Stimulated activated CD4-positive, alpha-beta T cell treated with anti-CD3 and anti-CD28 coated beads, Interleukin-1b, Interleukin-23, amount 100 ng/mL, for 1 hour (primary cell): ENCODE data around the gene MRAP.
A peak's percentile ranks its signal among the peaks of the same experiment; 100 is the strongest.

ENCODE experiments used
- DNase-seq, 2 donors: peaks; one replicate each; pipeline ENCODE4 v3.0.0-alpha.2; 2020; ENCODE audit warnings: low read depth in 2 of 2

MRAP gene

DNA sequence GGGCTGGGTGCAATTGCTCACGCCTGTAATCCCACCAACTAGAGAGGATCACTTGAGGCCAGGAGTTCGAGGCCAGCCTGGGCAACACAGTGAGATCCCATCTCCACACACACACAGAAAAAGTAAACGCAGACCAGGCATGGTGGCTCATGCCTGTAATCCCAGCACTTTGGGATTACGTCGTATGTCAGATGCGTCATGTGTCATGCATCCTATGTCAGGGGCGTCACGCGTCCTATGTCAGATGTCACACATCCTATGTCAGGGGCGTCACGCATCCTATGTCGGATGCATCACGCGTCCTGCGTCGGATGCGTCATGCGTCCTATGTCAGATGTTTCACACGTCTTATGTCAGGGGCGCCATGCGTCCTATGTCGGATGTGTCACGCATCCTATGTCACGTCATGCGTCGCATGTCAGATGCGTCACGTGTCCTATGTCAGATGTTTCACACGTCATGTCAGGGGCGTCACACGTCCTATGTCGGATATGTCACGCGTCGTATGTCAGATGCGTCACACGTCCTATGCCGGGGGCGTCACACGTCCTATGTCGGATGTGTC is 1.5 kb downstream of the MRAP start:
- no peak for DNase-seq

DNA sequence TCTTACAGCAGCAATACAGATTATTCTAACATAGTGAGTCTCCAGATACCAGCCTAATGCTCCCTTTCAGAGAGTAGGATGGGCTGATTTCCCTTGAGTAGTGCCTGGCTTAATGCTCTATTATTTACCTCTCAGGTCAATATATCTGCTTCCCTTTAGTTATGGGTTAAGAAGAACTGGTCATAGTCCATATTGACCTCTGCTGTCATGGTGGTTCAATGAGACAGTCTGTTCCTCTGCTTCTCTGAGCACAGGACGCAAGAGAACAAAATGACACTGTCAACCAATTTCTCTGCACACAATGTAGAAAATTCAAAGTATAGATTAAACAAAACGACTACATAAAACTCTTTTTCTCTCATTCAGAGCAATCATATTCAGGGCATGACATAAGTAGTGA is 2.9 kb downstream of the MRAP start:
- no peak for DNase-seq

DNA sequence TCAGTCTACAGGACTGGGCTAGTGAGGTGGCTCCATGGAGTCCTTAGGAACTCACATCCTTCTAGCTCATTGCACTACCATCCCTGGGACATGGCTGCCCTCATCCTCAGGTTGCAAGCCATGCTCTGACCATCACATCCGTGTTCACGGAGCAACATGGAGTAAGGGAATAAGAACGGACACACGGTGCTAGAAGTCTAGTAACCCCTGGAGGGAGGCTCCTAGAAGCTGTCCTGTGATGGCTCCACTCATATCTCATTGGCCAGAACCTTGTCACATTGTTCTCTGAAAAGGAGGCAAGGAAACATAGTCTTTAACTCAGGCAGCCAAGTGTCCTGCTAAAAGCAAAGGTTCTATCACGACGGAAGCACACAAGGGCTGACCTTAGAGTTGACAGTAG is 3.9 kb downstream of the MRAP start:
- no peak for DNase-seq

DNA sequence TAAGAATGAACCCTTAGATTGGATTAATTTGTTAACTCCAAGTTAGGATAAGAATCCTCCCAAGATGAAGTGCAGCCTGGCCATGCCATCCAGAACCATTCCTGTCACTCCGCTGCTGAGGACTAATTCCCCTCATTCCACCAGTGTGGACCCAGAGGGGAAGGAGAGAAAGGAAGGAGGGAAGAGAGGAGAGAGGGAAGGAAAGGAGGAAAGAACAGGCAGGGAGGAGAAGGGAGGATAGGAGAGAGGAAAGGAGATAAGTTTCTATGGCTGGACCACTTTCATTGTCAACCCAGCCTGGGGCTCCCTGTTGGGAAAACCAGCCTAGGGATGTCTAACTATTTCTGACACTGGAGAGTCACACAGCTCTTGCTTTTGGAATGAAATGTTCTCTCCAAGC is 4.7 kb downstream of the MRAP start:
- no peak for DNase-seq

DNA sequence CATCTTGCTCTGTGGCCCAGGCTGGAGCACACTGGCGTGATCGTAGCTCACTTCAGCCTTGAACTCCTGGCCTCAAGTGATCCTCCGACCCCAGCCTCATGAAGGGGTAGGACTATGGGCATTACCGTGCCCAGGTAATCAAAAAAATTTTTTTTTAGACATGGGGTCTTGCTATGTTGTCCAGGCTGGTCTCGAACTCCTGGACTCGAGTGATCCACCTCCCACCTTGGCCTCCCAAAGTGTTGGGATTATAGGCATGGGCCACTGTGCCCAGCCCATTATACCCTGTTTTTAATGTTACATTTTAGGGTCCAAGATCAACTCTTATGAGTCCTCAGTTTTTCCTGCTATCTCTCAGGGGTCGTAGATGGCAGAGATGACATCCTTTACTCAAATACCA is 6.3 kb downstream of the MRAP start:
- no peak for DNase-seq

DNA sequence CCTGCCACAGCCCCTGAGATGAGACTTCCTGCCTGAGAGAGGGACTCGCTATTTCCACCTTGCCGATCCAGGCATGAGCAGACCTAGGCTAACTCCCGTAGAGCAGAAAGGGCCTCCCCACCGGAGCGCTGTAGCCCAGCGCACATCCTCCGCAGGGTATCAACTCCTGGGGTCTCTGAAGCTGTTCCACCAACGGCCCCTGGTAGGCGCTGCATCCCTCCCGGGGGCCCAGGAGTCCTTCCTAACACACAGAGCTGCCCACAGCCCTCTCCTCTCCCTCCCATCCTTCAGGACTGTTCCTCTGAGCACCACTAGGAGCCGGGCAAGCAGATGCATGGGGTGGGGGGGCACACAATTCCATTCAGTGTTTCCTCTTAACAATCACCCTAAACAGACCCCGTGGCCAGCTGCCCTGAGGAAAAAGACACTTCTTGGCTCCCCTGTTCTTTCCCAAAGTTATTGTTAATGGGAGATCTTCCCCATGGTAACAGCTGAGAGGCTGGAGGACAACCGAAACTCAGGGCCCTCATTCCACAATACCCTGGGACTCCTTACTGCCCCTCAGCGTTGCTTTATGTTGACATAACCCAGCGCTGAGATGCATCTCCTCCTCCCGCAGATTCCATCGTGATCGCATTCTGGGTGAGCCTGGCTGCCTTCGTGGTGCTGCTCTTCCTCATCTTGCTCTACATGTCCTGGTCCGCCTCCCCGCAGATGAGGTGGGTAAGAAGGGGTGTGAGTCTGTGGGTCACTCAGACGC is 7.5 kb downstream of the MRAP start:
- no peak for DNase-seq

DNA sequence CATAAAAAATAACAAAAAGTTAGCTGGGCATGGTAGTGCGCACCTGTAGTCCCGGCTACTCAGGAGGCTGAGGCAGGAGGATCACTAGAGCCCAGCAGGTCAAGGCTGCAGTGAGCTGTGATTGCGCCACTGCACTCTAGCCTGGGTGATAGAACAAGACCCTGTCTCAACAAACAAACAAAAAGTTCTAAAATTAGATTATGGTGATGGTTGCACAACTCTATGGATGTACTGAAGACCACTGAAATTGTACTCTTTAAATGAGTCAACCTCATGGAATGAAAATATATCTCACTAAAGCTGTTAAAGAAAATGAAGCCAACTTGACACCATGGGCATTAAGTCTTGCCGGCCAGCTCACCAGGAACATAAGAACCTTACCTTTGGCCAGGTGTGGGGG is 9.1 kb downstream of the MRAP start:
- no peak for DNase-seq

DNA sequence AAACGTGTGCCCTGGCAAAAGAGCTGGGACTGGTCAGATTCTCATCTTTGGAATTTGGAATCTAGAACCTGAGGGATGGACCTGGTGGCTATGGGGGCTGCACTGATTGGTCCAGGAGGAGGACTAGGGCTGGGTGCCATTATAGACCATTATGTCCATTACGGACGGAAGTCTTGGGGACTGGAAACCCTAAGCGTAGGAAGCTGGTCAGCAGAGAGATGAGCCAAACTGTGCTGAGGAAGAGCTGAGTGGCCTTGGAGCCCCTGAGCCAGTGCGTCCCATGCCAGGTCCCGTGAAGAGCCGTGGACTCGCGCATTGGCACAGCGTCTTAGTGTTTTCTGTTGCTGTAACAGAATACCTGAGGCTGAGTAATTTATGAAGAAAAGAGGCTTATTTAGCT is 10.0 kb downstream of the MRAP start:
- no peak for DNase-seq

DNA sequence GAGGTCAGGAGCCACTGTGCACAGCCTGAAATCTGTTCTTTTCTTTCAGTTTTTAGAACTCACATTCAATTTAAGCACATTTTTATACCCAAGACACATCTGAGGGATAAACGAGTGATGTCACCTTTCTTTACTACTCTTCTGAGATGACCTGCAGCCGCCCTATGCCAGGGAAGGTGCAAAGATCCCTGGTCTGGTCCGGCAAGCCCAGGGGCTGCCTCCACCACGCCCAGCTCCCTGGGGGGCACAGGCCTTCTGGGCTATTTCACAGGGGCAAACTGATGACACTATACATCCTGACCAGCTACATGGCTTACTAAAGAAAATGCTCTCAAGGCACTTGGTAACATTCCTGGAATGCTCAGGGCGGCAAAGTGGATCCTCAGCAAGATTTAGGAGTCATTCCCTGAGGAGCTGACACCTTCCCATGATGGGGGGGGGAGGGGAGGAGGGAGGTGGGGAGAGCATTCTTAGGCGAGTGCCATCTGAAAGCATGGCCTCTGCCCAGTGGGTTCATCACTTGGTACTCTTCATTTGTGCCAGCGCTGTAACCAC is 11.3 kb downstream of the MRAP start:
- no peak for DNase-seq

DNA sequence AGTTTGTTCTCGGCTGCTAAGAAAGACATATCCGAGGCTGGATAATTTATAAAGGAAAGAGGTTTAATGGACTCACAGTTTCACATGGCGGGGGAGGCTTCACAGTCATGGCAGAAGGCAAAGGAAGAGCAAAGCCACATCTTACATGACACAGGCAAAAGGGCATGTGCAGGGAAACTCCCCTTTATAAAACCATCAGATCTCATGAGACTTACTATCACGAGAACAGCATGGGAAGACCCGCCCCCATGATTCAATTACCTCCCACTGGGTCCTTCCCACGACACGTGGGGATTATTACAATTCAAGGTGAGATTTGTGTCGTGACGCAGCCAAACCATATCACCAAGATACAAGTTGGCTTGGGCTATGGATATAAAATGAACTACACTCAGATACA is 12.3 kb downstream of the MRAP start:
- peak in 1 of 2 donors; percentile 2 for DNase-seq

DNA sequence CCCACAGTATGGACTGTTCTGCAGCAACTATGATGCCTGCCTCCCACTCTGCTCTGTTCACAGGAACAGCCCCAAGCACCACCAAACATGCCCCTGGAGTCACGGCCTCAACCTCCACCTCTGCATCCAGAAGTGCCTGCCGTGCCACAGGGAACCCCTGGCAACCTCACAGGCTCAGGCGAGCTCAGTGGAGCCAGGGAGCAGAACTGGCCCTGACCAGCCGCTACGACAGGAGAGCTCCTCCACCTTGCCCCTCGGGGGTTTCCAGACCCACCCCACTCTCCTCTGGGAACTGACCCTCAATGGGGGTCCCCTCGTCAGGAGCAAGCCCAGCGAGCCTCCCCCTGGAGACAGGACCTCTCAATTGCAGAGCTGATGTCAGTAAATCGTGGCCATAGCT is 13.0 kb downstream of the MRAP start:
- no peak for DNase-seq

DNA sequence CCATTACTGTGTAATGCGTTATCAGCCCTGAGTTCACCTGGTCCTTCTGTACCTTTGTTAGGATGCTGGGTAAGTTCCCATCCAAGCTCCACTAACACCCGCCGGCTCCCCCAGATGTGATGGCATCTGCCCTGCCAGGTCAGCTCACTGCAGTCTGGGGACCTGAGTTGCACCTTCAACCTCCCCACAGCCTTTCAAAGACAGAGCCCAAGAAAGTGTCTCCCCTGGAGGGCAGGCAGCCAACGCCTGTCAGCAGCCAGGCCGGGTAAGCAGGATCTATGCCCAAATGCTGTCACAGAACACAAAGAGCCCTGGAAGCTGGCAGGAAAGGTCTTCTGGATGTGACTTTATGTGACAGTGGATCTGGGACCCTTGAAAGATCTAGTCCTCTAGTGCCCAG is 13.7 kb downstream of the MRAP start:
- no peak for DNase-seq

DNA sequence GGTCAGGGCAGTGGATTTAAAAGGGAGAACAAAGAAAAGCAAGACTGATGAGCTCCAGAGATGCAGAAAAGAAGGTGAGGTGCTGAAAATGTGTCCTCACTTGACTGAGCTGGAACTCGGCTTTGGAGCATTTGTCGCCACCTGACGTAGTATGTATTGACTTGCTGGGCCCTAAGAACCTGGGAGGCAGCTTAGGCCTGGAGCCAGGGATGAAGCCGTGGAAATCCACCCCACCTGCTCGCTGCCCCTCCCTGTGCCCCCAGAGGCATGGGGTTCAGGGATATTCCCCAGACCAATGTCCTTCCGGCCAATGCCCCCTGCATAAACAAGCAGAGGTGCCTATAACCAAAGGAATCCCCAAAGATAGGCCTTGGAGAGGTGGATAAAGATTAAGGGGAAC is 14.3 kb downstream of the MRAP start:
- no peak for DNase-seq

DNA sequence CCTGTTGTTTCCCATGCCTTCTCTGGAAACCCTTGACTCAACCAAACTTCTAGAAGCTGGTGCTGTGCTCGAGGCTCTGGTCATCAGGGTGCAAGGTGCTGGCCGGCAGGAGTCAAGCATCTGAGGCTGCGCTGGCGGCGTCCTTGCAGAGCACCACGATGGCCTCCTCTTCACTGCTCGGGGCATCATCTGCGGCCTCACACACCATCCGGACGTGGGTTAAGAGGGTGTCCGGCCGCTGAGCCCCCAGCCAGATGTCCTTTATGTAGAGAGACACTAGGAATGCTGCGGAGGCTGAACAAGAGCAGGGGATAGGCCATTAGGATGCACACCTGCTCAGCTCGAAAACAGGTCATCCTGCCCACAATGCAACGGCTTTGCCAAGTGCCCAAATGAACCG is 16.2 kb downstream of the MRAP start:
- DNase-seq: no peak

DNA sequence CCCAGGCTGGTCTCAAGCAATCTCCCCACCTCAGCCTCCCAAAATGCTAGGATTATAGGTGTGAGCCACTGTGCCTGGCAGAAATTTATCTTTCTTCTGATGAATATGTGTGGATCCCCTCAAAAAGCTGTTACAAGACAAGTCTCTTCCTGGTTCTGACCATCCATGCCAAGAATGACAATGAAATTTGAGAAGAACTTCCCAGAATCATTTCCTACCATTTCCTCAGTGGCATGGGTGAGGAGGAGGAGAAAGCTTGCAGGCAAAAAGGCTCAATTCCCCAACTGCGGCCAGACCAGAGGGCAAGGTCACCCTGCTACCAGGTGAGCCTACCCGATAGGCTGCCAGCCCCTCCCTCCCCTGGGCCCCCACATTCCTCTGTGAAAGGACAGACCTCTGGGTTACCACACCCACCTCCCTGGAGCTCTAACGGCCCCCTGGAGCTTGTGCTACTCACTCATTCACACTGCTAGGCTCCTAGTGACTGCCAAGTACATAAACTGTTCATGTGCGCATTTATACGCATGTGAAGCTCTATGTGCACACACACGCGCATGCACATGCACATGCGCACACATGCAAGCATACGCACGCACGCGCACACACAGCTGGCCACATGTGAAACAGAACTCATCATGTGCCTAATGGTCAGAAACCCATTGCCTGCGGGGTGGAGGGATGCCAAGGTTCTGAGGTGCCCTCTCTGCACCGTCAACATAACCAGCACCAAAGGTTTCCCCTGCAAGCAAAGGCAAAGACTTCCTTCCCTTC is 17.0 kb downstream of the MRAP start:
- DNase-seq: no peak

DNA sequence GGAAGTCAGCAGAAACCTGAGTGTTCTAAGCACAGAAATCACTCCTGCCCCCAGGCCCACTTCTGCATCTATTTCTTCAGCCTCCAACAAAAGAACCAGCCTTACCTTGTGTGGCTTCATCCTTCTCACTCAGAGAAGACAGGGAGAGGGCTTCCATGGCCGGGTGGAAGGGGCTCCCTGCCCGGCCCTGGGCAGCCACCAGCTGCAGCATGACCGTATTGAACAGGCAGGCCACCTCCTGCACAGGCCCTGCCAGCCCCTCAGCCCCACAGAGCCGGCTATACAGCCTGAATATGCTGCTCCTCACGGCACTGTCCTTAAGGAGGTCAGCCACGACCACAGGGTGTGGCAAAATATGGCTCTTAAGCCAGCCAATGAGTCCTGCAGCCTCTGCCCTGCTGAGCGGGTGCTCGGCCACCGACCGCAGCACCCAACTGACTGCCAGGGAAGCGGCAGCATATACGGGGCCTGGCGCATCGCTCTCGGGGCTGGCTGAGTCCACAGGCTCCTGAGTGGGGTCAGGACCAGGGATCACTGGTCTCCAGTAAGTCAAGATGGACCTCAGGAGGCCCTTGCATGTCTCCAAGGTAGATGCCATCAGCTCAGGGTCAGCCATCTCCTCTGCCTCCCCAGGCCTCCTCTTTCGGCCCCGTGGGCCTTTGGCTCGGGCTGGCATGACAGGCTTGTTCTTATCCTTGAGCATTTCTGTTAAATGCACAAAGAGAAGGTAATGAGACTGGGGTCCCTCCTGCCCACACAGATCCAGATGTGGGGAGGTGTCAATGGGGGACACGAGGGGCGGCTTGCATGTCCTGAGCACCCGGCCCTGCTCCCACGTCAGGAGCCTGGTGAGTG is 17.9 kb downstream of the MRAP start:
- DNase-seq: no peak

DNA sequence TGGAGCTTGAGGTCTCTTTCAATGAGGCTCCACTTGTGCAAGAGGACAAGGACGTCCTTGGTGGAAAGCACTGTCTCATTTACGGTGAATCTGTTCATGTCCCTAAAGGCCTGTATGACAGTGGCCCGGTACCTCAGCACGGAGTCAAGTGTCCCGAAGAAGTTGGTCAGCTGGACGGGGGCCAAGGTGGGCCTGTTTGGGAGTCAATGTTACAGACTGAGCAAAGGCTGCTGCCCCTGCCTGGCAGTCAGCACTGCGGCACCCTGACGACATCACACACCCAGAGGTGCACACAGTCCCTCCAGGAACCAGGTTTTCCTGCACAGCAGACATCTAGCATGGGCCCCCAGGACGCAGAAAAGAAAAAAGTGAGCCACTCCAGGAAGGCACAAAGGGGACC is 19.1 kb downstream of the MRAP start:
- DNase-seq: no peak

DNA sequence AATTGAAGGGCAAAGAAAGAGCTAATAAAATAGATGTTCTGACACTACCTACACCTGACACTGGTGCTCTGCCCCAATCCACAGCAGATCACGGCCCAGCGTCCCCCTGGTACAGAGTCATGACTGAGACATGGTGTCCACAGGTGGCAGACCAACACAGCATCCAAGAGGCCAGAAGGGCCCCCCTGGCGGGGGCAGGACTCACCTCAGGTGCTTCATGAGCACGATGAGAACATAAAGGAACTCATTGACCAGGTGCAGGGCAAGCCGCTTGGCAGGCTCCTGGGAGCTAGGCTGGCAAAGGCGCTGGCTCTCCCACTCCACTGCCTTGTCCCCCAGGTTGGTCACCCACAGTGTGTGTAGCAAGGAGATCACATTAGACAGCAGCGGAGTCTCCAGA is 20.4 kb downstream of the MRAP start:
- no peak for DNase-seq

DNA sequence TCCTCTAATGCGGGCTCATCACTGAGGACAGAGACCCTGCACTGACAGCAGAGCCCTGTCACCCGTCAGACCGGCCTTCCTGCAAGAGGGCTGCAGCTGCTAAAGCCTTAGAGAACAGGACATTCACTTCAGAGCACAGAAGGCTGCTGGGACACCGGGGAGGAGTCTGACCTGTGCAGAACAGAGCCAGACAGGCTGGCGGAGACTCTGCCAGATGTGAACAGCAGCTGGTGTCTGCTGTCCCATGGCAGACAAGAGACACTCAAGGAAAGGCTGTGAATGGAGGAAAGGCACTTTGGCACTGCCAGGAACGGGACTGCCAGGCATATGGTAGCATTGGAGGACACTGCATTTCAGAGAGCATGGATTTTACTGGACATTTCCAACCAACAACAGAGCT is 21.4 kb downstream of the MRAP start:
- no peak for DNase-seq

DNA sequence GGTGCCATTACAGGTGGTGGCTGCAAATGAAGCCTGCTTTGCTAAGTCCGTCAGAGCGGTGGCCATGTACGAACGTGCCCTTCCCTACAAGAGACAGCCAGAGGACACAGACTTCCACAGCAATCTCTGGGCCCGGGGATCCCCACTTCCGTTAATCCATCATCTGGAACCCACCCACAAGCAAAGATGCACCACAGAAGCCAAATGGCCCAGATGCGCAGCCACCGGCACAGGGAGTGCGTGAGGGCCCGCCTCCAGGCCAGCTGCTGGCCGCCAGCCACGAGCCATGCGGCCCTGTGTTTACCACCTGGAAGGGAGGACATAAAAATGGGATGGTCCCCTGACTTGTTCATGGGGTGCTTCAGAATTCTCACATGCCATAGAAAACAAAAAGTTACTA is 22.1 kb downstream of the MRAP start:
- no peak for DNase-seq

DNA sequence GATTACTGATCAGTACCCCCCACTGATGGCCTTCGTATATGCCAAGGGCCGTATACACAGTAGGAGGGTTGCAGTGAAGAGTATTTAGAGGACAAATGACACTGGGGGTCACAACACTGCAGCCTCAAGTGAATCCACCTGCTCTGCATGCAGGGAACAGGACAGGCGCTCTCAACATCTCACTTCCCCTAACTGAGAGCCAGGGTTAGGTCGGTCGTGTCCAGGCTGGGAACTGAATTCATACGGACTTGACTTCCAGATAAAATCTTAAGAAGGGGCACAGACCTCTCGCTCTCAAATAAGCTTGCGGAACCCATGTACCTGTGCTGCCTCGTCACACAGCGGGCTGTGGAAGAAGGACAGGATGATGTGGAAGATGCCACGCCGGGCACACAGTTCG is 22.8 kb downstream of the MRAP start:
- no peak for DNase-seq

DNA sequence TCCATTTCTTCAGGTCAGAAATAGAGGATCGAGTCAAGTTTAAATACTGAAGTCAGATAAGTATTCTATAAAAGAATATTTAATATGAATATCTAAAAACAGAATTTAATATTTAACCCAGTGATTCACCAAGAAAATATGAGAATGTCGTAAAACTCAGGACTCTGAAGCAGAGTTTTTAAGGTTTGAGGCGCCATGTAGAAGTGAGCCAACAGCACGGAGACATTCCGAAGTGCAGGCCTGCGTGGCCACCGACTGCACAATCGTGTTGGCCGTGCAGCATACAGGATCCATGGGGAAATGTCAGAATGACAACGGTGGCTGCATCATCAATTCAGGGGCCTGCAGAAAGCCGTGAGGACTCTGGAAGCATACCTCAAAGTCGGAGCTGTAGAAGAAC is 23.4 kb downstream of the MRAP start:
- no peak for DNase-seq
